Lung microvascular endothelial cell (primary cell): Measurements from ENCODE around the gene CERS6. TPM values are rescaled to one million over a fixed set of nuclear protein-coding genes. Genes with fewer than 3 reads are reported as not detected.

Source experiments
- DNase-seq, 2 donors: peaks; one replicate each; pipeline versions ENCODE4 v3.0.0 to v3.0.0-alpha.2; 2010; ENCODE audit warnings: low read depth in 2 of 2
- total RNA-seq: library from RNA; depleted of rRNA; stranded (reverse); fragments of >200 nt; gene quantifications from 2 replicates; pipeline ENCODE4 v1.2.1, GENCODE V29; 2014

The CERS6 gene
- total RNA-seq, 1 donor from 2014 or later, result 44.6 TPM

GRCh38 chr2:168529054-168529833 lies 73.2 kb downstream of the CERS6 start:
- no peak for DNase-seq

DNA sequence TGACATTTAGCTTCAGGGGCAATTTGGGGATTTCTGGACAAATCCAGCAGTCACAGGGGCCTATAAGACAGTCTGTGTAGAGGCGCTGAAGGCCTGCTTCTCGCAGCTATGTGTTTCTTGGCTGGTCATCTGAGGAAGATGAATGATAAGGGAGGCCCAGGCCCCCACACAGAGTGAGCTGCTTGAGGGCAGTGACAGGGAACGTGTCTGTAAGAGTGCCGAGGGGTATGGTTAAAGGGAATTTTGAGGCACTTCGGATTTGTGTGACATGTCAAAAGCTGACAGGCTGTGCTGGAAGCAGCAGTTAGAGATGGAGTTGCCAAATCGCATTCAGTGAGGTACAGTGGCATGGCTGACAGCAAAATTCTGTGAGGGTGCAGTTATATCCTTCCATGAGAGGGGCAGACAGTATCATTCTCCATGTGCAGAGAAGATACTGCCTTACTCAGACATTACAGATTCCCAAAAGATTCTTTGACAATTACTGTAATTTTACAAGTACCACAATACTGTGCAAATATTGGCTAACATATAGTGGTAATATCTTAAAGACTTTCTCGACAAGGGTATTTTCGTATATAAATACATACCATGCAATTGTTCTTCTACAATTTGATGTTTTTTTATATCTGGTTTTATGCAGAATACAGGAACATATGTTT lies 74.0 kb downstream of the CERS6 start:
- DNase-seq, result no peak

- no peak for DNase-seq
Measured at GRCh38 chr2:168530982-168531622, 75.0 kb downstream of the CERS6 start.

DNA sequence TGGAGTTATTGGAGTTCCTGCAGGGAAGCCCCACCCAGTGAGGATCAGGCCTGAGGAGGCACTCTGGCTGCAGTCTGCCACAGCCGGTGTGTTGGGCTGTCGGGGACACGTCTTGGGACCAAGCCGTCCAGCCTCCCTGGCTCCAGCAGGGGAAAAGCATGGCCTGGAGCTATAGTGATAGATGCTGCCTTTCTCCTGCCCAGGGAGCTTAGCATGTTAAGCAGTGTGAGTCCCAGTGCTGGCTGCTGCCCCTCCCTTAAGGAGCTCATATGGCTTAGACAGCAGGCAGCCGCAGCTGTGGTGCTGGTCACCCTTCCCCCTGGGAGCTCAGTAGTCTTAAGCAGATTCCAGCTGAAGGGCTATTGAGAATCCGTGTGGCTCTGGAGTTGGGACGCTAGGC lies 78.9 kb downstream of the CERS6 start:
- no peak for DNase-seq

DNA sequence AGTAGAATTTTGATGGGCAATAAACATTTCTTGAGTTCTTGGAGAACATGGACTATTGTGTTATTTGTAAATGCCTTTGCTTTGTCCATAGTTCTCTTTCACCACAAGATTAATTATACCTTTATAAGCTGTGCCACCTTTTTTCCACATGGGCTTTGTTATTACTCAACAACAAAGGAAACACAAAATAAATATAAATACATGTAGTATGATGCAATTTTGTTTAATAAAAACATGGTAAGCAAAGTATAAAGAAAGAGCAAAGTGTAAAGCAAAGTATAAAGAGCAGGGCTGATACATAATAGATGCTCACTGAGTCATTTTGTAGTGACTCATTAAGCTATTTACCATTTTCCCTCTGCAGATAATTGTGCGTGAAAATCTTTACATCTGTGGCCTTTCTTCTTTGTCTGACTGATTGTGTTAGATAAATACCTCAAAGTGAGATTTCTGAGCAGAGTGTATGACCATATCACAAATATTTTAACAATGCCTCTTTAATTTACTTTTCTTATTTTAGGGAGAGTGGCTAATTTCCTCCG lies 80.9 kb downstream of the CERS6 start:
- DNase-seq, result no peak

- DNase-seq, result no peak
Measured at GRCh38 chr2:168538133-168538532, 82.1 kb downstream of the CERS6 start.

DNA sequence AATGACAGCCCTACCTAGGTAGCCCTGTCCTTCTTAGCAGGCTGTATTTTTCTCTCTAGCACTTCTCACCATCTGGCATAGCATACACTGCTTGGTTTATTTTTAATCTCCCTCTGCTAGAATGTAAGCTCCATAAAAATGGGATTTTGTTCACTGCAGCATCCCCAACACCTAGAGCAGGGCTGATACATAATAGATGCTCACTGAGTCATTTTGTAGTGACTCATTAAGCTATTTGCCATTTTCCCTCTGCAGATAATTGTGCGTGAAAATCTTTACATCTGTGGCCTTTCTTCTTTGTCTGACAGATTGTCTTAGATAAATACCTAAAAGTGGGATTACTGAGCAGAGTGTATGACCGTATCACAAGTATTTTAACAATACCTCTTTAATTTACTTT lies 82.5 kb downstream of the CERS6 start:
- no peak for DNase-seq

- no peak for DNase-seq
Measured at GRCh38 chr2:168539945-168540344, 83.9 kb downstream of the CERS6 start.

DNA sequence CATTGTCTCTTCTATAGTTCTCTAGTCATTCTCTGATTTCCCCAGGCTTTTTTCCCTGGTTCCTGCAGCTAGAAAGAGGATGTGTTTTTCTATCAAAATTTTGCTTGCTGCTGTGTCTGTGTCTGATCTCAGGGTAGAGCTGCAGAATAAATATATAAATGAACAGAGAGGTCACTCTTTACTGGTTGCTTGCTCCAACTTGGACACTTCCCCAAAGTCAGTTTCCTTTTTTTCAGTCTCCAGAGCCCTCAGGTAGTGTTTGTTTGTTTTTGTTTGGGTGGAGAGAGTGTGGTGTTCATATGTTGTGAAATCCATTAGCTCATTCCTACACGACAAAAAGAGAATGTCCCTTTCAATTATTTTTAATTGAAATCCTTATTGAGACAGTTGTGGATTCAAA lies 85.8 kb downstream of the CERS6 start:
- DNase-seq, result no peak

- no peak for DNase-seq
Measured at GRCh38 chr2:168543037-168543436, 87.0 kb downstream of the CERS6 start.

- no peak for DNase-seq
Measured at GRCh38 chr2:168543935-168544334, 87.9 kb downstream of the CERS6 start.

GRCh38 chr2:168545439-168546082 lies 89.5 kb downstream of the CERS6 start:
- DNase-seq, result peak; percentile 38 to 59

- DNase-seq, result no peak
Measured at GRCh38 chr2:168550670-168551069, 94.6 kb downstream of the CERS6 start.

GRCh38 chr2:168552450-168552856 lies 96.4 kb downstream of the CERS6 start:
- DNase-seq, result no peak

DNA sequence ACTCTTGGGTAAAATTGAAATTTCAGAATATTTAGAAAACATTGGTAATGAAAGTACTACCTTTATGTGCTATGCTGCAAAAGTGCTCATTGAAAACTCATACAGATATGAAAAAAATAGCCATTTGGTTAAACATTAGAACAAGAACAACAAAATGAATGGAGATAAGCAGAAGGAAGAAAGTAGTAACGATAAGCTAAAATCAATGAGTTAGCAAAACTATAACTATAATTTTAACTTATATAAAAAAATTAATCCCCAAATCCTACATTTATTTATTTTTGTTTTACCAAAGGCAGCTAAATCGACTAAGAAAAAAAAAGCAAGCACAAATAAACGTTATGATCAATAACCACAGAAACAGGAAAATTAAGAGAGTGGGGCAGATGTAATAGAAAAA lies 99.2 kb downstream of the CERS6 start:
- no peak for DNase-seq

- peak in 1 of 2 donors; percentile 46 for DNase-seq
Measured at GRCh38 chr2:168559187-168559586, 103.1 kb downstream of the CERS6 start.

GRCh38 chr2:168560817-168561499 lies 104.9 kb downstream of the CERS6 start:
- DNase-seq, result no peak

DNA sequence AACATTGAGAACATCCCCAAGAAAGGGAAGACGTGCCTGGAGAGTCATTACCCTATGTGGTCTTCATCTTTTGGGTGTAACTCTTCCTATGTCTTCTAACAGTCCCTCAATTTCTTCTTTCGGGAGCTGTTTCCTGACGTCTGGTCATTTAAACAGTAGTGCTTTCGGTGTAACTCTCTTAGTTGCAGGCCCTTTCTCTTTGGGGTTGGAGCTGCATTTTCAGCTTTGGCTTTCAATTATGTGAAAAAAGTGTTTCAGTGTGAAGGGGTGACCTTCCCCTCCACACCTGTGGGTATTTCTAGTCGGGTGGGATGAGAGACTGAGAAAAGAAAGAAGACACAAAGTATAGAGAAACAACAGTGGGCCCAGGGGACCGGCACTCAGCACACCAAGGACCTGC lies 105.9 kb downstream of the CERS6 start:
- DNase-seq, result no peak

- no peak for DNase-seq
Measured at GRCh38 chr2:168562971-168563370, 106.9 kb downstream of the CERS6 start.

DNA sequence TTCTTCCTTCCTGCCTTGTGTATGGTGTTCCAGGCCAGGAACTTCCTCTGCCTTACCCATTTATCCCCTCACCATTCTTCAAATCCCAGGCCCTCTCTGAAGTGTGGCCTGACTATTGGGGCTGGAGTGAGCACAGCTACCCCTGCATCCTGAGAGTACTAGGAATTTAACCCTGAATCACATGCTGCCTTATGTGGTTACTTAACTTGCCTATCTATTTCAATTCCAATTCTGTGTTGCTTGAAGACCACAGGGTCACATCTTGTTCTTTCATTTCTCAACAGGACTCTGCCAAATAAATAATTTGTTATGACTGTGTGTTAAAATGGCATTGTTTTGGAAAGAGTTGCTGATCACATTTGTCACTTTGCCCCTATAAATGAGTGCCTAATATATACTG lies 108.6 kb downstream of the CERS6 start:
- peak in 1 of 2 donors; percentile 11 for DNase-seq

DNA sequence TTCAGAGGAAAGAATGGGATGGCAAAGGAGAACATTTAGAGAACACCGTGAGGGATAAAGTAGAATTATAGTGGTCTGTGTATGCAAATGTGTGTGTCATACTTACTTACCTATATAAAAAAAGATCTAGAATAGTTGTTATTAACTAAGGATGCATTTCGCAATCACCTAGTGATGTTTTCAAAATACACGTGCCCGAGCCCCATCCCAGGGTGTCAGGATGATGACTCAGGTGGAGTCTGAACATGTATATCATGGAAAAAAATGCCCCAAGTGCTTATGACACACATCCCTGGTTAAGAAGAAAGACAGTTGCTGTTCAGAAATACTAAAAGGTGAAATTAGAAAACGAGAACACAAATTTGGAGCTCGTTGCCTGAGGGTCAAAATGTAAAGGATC lies 109.0 kb downstream of the CERS6 start:
- DNase-seq, result peak in 1 of 2 donors; percentile 90
